GM18517 (cell line): ENCODE measurements around the gene CCDC183.
A peak's percentile ranks its signal among the peaks of the same experiment; 100 is the strongest.
"Not testable (repeated sequence)": the region's sequence is repeated elsewhere in the genome, so short reads cannot be mapped to it uniquely, and the experiment has no call there.

ENCODE experiments used
- ATAC-seq: cut with Tn5 transposase; IDR thresholded peaks from one replicate; pipeline ENCODE4 v1.9.1; 2021; ENCODE audit warnings: mild to moderate bottlenecking, moderate library complexity; ENCODE audit not compliant: unreplicated experiment

CCDC183 gene

DNA sequence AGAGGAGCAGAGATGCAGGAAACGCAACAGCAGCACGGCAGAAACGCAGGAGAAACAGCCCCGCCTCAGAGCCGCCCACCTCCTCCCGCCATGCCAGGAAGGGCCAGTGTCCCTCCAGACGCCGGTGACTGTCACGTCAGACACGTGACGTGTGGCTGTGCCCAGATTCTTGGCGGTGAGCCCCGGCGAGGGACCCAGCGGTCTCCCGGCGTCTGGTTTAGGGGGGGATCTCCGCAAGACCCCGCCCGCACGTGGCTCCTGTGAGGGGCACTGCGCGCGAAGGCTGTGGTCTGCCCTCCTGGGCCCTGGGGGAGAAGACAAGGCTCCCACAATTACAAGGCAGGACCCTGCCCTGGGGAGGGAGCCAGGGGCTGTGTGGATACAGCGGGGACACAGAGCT, 35.7 kb upstream of the CCDC183 start:
- no peak for ATAC-seq

DNA sequence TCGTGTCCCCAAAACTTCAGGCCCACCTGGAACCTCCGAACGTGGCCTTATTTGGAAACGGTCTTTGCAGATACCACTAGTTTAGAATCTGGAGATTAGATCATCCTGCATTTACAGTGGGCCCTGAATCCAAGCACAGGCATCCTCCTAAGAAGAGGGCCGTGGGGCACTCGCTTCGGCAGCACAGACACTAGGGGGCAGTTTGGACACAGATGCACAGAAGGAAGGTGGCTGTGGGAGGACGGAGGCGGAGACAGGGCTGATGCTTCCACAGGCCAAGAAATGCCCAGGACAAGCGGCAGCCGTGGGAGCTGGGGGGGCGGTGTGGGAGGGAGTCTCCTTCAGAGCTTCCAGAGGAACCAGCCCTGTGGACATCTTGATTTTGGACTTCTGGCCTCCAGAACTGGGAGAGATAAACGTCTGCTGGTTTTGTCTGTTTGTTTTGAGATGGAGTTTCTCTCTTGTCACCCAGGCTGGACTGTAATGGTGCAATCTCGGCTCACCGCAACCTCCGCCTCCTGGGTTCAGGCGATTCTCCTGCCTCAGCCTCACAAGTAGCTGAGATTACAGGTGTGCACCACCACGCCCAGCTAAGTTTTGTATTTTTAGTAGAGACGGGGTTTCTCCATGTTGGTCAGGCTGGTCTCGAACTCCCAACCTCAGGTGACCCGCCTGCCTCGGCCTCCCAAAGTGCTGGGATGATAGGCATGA, 35.1 kb upstream of the CCDC183 start:
- ATAC-seq, result not testable (repeated sequence)

DNA sequence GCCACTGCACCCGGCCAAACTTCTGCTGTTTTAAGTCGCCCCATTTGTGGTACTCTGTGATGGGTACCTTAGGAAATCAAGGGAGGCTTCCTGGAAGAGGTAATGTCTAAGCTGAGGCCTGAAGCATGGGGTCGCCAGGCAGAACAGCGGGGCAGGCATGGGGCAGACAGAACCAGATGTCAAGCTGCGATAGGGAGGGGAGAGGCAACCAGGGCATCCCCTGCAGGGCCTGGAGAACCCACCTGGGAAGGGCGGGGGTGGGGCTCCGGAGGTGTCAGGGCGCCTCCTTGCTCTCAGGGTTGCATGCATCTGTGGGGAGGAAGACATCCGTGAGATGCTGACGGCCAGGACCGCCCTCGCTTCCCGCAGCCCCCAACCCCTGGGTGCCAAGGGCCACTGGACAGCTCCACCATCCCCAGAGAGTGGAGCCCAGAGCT, 34.6 kb upstream of the CCDC183 start:
- no peak for ATAC-seq

DNA sequence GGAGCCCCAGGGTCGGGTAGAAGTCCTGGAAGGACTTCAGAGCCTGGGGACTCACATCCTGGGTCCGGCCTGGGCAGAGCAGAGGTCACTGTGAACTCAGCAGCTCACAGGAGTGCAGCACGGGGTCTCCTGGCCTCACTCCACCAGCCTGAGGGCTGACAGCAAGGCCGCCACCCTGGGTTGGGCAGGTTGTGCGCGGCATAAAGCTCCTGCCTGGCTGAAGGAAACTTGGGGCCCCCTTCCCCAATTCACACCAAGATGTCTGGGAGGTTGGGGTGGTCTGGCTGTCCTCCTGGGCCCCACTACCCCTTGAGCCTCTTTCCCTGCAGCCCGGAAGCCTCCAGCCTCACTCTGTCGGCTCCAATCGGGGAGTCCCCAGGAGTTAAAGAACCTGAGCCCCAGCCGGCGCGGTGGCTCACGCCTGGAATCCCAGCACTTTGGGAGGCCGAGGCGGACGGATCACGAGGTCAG, 33.9 kb upstream of the CCDC183 start:
- no peak for ATAC-seq

DNA sequence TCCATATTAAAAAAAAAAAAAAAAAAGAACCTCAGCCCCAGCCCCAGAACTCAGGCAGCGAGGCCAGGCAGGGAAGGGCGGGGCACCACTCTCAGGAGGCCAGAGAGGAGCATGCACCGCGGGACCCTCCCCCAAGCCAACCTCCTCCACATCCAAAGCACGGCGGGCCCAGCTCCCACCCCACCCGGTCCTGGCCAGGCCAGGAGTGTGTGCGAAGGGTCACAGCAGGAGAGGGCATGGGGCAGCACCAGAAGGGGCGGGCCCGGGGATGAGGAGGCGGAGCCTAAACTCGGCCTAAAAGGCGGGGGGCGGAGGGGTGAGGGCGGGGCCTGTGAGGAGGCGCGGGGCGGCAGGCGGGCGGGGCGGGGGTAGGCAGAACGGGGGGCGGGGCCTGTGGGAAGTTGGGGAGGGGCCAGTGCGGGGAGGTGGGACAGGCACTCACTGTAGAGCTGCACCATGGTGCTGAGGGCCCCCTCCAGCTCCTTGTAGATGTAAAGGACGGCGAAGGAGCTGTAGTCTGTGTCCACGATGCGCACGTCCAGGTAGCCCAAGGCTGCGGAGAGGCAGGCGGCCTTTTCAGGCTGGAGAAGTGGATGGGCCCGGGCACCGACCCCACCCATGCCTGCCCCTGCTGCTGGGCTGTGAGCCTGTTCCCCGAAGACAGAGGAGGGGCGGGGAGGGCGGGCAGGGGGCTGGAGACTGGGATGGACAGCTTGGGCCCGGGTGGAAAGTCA, 33.1 kb upstream of the CCDC183 start:
- ATAC-seq, result no peak

DNA sequence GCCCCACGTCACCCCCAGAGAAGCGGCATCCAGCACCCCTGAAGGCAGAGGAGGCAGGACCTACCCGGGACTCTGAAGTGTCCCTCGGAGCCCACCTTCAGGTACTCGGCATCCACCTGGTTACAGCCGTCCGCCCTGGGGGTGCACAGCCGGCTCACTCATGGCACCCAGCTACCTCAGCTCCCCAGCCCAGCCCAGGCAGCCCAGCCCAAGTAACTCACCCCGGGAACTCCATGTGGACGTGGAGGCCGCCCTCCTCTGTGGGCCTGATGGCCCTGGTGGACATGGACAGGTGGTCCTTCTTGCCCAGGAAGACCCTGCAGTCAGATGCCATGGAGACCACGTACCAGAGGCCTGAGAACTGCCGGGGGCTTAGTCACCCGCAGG, 32.5 kb upstream of the CCDC183 start:
- no peak for ATAC-seq

DNA sequence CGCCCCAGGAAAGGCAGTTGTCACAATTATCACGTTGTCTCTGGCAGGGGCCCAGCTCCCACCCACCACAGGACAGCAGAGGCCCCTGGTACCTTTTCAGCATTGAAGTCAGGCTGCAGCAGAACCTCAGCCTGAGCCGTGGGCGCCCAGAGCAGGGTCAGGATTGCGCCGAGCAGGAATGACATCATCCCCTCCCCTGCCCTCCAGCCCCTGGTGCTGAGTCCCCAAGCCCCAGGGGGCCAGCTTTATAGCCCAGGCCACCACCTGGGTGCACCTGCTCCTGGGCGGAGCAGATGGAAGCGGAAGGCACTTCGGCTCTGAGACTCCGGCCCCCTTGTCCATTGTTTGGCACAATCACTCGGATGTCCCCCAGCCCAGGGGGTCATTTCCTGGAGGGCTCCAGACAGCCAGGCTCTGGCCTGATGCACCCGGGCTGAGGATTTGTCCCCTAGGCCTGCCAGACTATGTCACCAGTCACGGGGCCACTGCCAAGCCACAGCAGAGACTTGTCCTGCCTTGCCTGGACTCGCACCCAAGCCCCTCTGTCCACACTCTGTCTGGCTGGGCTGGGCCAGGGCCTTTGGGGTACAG, 31.7 kb upstream of the CCDC183 start, which contains the start of gene LCN15:
Gene LCN15 (minus strand): TSS at position 218 of the 591 bp plus-strand sequence. CDS start 30 bp downstream, at position 188.
- no peak for ATAC-seq

DNA sequence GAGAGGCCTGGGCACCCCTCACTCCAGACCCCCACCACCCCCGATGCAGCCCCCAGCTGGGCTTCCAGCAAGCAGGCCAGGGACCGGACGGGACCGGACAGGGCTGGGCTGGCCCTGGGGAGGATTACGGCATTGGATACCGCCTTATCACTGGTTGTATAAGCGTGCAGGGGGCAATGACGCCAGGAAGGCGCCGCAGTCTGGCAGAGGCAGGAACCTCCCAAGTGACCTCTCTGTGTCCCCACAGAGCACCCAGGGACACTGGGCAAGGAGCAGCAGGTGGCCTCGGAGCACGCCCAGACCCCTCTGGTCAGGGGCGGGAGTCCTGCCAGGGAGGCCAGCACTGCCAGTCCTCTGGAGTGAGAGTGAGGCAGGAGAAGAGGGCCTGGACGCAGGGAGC, 31.1 kb upstream of the CCDC183 start:
- ATAC-seq, result no peak

DNA sequence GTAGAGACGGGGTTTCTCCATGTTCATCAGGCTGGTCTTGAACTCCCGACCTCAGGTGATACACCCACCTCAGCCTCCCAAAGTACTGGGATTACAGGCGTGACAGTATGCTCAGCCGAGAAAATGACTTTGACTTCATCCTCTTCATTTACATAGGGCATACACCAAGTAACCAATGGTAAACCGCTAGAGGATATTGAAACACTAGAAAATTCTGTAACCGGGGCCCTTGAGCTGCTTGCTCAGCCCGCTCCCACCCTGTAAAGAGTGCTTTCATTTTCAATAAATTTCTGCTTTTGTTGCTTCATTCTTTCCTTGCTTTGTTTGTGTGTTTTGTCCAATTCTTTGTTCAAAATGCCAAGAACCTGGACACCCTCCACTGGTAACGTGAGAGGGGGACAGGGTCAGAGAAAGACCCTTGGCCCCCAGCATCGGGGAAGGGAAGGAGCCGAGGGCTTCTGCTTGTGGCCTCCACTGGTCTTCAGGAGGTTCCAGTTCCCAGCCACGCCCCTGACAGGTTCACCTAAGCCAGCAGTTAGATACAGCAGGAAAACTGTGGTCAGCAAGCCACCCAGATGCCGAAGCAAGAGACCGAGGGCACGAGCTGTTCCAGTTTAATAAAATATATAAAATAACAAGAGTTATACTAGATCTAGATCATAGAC, 30.3 kb upstream of the CCDC183 start:
- peak; percentile 81 for ATAC-seq

DNA sequence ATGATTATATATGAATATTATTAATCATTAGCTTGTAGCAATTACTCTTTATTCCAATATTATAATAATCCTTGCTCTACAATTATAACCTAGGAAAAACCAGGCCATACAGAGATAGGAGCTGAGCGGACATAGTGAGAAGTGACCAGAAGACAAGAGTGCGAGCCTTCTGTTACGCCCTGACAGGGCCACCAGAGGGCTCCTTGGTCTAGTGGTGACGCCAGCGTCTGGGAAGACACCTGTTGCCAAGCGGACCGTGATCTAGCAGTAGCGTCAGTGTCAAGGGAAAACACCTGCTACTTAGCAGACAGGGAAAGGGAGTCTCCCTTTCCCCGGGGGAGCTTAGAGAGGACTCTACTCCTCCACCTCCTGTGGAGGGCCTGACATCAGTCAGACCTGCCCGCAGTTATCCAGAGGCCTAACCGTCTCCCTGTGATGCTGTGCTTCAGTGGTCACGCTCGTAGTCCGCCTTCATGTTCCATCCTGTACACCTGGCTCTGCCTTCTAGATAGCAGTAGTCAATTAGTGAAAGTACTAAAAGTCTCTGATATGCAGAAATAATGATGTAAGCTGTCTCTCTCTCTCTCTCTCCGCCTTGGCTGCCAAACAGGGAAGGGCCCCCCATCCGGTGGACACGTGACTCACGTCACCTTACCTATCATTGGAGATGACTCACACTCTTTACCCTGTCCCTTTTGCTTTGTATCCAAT, 29.6 kb upstream of the CCDC183 start:
- ATAC-seq, result not testable (repeated sequence)

DNA sequence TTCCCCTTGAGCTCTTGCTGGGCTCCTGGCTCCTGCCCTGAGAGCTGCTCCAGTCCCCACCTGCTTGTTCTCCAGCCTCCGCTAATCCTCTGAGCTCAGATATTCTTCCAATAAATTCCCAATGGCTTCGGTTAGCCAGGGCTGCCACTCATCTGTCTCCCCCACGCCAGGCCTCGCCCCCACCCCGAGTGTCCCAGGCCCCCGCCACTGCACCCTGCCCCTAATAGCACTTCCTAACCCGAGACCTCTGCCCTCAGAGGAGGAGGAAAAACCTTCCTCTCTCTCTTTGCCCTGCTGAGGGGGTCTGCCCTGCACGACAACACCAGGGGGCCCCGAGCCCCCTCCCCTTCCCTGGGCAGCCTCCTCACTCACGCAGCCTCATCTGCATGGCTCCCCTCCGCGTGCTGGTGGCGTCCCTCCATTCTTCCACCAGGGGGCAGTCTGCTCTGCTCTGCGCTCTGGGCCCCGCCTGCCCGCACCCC, 26.4 kb upstream of the CCDC183 start:
- ATAC-seq, result no peak

DNA sequence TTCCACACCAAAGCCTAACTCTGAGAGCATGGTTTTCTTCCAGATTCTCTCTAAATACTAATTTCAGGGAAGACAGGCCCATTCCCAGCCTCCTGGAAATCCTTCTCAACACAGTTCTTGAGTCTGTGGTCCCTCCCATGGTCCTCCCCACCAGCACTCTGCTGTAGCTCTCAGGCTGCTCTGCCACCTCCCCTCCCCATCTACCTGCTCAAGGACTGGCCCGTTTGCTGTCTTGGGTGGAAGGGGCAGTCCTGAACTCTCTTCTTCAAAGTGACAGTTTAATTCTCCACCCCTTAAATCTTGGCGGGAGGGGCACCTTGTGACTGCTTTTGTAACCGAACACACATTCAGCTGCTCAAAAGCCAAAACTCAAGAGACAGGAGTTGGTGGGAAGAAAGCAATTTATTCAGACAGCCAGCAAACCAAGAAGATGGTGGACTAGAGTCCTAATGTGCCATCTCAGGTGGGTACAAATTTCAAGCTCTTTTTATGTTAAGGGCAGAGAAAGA, 24.2 kb upstream of the CCDC183 start:
- ATAC-seq, result no peak

DNA sequence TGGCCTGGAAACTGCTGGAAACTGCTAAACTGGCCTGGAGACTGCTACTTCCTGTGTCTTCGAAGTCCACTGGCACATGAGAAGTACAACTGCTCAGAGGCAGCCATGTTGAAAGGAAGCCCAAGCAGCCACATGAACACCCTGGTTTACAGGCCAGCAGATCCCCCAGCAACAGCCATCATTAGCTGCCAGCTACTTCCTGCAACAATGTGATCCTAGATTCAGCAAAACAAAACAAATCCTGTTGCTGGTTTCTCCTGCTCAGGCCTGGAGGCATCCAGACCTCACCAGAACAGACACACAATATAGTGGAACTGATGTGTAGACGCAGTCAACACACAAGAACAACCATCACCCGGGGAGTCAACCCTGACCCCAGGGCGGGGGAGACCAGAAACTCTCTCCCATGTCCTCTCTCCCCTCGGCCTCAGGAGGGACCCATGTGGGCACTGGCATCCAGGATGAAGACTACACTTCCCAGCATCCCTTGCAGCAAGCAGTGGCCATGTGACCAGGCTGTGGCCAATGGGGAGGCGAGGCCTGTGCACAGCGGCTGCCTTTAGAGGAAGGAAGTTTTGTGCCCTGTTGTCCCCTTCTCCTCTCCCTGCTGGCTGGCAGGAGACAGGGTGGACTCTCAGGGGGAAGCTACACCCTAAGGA, 22.6 kb upstream of the CCDC183 start:
- no peak for ATAC-seq

DNA sequence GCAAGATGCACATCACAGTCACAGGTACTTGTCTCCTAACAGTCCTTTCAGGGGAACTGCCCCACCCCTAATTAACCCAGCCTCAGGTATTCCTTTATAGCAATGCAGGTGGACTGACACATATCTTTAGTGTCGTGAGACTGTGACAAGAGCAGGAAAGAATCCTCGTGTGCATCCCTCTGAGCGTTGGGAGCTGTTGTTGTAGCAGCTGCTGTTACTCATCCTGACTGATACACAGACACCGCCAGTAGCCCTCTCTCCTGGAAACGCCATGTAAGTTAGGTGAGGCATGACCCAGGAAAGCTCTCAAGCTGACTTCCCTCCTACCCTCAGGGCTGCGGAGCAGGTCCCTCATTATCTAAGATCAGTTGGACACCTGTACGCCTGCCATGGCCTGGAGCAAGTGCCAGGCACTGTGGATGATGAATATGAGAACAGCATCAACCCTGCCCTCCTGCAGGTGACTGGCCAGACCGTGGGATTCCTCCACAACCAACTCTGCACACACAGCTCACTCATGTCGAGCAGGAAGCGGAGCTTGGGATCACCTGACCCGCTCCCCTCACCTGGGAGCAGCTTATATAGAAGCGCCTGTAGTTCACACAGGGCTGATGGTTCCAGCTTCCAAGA, 21.6 kb upstream of the CCDC183 start:
- ATAC-seq, result no peak

DNA sequence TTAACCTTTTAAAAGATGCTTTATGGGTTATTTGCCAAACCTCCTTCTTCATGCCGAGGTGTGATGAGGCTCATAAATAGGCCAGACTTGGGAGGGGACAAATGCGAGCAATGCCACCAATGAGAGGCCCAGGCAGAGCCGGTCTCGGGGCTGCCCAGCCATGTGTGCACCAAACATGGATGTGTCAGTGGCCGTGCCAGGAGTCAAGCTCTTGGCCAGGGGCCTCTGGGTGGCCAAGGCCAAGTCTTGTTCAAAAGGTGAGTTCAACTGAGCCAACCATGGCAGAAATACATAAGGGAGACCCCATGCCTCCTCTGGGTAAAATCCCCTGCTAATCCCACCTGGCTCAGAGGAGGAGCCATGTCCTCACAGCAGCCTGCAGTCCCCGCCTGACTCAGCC, 20.9 kb upstream of the CCDC183 start:
- ATAC-seq, result no peak

DNA sequence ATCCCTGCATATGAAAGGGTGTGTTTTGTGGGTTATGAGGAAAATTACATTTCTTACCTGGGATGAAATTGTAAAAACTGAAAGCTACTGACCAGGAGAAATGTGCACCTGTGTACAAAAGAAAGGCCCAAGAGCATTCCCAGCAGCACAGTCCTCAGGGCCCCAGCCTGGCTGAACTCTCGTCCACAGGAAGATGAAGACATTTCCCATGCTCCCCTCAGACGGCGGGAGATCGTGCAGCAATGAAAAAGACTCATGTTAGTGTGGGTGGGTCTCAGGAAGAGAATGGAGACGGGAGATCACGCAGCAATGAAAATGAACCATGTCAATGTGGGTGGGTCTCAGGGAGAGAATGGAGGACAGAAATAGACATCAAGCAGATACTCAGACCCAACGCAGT, 19.2 kb upstream of the CCDC183 start:
- ATAC-seq, result no peak

DNA sequence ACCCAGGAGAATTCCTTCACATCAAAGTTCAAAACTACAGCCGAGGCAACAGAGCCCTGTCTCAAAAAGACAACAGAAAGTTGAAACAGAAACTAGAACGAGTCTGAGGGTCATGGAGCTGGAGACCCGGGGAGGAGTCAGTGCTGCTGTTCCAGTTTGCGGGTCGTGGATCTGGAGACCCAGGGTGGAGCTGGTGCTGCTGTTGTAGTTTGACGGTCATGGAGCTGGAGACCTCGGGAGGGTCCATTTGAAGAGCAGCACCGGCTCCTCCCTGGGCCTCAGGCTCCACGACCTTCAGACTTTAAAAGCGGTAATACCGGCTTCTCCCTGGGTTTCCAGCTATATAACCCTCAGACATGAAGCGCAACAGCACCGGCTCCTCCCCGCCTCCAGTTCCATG, 18.8 kb upstream of the CCDC183 start:
- ATAC-seq, result no peak

DNA sequence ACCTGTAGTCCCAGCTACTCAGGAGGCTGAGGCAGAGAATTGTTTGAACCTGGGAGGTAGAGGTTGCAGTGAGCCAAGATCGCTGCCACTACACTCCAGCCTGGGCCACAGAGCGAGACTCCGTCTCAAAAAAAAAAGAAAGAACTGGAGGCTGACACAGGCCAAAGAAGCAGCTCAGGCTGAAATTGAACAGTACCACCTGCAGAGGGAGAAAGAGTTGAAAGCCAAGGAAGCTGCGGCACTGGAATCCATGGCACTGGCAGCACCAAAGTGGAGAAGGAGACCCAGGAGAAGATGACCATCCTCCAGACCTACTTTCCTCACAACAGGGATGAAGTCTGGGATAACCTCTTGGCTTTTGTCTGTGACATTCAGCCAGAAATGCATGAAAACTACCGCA, 16.3 kb upstream of the CCDC183 start:
- no peak for ATAC-seq

DNA sequence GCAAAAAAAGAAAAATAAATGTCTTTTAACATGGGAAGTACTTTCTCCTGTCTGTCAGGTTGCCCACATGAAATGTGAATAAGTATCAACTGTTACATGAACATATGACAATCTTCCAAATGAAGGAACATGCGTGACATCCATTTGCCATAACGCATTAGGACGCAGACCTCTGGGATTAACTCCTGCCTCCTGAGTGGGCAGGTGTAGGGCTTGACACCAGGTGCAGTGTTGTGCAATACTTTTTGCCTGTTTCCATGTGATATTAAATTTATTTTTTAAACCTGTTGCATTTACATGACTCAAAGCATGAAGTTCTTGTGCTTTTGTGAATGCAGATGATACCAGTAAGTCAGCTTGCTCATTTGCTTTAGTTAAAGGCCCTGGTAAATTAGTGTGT, 13.7 kb upstream of the CCDC183 start:
- ATAC-seq, result no peak
